DMS 273 treated with DMSO at 0.1 percent for 48 hours (cell line): ENCODE results near the gene ANGPT4.

ENCODE experiments used
- DNase-seq: peaks from one replicate; lab custom pipeline; 2025; lab: John Stamatoyannopoulos, UW

Gene ANGPT4

DNA sequence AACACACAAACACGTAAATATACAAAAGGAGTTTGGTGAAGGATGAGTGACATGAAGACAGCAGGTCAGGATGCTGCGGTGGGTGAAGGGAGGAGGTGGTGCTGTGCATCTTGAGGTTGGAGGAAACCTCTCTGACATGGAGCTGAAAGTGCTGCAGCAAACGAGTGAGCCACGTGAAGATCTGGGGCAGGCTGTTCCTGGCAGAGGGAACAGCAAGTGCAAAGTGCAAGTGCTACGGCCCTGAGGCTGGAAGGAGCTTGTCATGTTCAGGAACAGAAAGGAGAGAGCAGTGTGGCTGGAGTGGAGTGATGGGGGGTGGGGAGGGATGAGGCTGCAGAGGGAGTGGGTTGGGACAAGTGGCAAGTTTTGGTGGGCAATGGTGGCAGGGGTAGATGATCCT is 24.8 kb upstream of the ANGPT4 start:
- DNase-seq: no peak

DNA sequence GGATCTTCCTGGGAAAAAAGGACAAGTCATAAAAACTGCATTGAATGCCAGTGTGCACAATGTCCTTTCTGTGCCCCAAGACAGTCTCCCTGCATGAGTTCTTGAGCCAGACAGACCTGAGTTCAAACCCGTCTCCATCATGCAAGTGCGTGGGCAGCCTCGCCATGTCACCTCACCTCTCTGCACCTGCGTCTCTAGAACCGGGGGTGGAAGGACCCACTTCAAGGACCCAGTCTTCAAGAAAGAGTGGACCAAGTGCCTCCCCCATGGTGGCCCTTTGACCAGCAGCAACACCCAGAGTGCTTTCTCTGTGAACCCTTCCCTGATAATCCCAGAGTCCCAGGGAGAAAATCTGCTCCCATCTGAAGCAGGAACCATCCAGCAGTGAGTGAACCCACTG is 23.5 kb upstream of the ANGPT4 start:
- no peak for DNase-seq

DNA sequence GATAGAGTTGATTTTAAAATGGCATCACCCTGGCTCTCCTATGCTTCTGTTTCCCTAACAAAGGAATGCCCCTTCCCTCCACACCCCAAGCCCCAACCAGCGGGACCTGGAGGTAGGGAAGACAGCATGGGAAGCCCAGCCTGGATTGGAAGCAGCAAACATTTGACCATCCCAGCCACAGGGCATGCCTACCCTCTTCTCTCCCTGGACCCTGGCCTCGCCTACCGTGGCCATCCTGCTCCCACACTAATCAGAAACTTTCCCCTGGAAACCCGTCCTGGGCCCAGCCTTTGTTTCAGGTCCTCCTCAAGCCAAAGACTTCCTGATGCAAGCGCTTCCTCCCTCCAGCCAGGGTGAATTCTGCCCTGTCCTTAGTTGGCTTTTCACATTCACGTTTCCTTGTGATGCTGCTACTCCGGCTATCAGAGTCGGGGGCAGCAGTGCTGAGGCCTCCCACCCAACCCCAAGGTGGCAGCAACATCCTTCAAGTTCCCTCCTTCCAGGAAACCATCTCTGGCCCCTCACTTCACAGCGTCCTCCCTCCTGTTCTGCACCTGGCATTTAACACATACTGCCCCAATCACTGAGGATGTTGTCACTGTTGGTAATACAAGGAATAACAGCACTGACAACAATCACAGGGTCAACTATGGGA is 18.2 kb upstream of the ANGPT4 start:
- no peak for DNase-seq

DNA sequence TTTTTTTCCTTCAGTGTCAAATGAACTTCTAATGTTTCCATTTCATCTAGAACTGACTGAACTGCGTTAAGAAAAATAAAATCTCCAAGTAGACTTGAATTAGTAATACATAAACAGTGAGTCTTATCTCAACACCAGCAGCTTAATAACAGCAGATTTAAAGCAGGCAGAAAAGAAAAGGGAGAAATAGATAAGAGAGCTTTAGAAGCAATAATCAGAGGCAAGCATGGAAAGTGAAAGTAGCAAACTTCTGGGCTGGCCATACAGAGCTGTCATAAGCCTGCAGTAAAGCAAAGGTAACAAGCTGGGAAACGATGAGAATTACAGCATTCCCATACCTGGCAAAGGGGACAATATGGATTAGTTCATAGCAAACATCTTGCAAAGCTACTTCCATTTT is 16.9 kb upstream of the ANGPT4 start:
- DNase-seq: no peak

DNA sequence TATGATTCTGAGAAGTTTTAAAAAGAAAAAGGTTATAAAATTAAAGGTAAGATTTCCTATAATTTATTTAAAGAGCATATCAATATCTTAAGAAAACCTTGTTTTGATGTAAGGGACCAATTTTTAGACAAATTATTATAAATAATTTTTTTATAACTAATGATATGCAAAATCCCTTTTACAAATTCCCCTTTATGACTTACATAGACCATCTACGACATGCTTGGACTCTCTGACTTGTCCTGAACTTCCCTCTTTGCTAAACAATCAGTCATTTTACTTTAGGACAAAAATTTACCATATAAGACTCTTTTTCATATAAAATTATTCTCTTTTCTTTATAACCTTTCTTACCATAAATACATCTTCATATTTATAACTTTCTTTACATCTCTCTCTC is 15.3 kb upstream of the ANGPT4 start:
- no peak for DNase-seq

DNA sequence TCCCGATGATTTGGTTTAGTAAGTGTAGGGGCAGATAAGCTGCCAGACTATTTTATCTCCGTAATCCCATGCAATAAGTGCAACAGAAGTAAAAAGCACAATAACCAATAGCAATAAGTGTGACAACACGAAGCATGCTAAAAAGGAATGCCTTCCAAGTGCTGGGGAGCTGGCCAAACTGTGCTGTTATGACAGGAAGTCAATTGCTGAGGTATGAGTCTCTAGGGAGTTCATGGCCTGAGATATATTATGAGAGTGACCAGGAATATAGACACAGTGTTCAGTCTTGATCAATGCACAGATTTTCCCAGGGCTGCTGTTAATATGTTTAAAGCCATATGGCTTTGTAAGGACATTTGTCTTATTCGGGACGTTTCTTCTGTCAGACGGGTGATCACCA is 10.5 kb upstream of the ANGPT4 start:
- DNase-seq: no peak

DNA sequence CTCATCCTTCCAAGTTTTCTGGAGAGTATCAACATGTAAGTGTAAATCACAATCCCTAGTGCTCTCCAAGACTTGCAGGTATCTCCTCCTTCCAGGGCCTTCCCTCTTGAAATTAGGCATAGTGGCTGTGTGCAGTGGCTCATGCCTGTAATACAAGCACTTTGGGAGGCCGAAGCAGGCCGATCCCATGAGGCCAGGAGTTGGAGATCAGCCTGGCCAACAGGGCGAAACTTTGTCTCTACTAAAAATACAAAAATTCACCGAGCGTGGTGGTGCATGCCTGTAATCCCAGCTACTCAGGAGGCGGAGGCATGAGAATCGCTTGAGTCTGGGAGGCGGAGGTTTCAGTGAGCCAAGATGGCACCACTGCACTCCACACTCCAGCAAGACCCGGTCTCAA is 9.4 kb upstream of the ANGPT4 start:
- DNase-seq: no peak

DNA sequence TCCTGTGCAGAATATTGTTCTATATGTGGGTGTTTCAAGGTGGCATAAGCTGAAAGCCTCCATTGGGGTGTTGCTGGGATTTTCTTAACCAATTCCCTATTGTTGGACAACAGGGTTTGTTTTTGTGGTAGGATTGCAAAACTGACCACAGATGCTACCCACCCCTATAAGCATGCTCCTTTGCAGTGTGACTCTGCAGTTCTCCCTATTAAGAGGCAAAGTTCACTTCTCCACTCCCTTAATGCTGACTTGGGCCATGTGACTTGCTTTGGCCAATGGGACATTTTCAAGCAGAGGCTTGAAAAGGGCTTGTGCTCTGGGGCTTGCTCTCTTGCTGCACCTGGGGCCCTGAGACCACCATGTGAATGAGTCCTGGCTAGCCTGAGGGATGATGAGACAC is 8.5 kb upstream of the ANGPT4 start:
- no peak for DNase-seq

DNA sequence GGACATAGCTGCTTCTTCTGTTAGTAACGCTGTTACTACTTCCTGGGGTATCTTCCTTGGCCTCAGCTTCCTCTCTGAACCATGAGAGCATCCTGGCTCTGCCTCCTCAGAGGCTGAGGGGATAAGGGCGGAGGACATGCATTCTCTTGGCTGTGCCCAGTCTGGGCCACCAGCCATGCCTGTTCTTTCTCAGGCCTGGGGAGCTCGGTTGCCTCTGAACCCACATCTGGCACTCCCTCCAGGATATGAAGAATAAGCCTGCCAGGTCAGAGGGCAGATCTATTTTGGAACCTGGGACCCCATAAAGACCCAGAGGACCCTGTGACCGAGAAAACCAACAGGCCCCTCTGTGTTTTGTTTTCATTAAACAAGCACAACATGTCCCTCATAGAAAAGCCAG is 6.6 kb upstream of the ANGPT4 start:
- DNase-seq: no peak

DNA sequence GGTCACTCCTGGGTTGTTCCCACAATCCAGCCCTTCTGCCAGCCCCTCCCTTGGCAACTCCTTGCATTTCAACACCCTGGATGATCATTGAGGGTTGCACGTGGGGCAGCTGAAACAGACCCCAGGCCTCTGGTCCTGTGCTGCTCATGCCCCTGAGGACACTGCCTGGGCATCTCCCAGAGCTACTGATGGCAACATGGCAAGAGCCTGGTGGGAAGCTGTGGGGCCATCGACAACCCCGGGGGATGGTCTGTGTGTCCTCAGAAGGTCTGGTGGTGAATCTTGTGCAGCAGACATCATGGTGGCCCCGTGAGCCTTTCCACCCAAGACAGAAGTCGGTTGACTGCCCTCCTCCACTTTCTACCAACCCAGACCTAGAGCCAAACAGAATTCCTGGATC is 4.9 kb upstream of the ANGPT4 start:
- DNase-seq: no peak

DNA sequence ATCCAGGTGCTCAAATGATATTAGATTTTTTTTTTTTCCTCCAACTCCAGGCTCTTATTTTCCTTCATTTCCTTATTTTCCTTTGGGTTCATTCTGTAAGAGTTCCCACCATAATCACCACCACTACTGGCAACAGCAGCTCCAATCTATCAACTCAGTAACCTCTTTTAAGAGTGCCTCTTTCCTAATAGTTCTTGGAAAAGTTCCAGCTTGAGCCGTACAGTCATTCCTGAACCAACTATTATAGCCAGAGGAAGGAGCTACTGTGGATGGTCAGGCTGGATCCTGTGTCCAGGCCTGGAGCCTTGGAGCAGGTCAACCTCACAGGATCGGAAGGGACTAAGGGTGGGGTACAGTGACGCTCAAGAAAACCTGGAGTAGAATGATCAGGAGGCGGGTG is 4.2 kb upstream of the ANGPT4 start:
- no peak for DNase-seq

DNA sequence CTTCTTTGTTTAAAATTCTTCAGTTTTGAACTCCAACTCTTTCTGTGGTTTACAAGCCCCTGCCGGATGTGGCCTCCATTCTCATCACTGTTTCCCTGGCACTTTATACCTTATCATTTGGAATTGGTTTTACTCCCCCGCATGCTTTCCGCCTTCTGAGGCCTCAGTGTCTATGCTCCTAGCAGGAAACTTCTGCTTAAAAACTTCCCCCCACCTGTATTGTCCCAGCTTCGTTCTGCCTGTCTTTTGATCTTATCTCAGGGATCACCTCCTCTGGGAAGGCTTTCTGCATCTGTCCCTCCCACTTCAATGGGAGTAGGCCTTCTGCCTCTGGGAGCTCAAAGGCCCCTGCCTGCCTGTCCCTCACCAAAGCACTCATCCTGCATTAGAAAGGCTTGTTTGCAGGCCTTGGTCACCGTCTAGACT is 3.4 kb upstream of the ANGPT4 start:
- DNase-seq: no peak

DNA sequence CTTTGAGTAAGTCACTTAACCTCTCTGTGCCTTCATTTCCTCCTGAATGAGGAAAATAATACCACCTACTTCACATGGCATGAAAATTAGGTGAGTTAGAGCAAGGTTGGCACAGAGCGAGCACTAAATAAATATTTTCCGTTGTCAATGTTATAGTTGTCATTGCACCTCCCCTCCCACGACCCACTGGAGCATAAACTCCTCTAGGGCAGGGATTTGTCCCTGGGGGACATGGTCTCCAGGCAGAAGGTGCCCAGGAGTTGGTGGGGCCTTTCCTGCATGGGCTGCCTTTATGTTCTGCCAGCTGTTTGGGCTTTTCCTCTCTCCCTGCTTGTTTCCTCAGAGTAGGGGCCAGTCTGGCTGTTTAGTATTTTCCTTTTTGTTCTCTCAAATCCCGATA is 1.3 kb upstream of the ANGPT4 start:
- DNase-seq: no peak

DNA sequence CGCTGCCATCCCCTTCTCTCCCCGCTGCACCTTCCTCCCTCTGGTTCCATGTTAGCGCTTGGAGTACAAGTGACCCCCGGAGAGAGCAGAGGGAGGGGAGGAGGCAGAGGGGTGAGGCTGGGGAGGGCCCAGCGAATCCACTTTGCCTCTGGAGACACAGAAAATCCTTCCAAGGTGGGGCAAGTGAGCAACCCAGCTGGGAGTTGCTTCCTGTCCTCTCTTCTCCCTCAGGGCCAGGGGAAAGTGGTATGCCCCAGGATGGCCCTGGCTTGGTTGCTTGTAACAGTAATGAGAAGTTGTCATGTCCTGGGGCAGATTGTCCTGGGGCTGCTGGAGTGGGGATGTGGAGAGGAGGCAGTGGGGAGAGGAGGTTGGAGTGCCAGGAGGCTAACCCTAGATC is 691 bp upstream of the ANGPT4 start:
- DNase-seq: no peak

DNA sequence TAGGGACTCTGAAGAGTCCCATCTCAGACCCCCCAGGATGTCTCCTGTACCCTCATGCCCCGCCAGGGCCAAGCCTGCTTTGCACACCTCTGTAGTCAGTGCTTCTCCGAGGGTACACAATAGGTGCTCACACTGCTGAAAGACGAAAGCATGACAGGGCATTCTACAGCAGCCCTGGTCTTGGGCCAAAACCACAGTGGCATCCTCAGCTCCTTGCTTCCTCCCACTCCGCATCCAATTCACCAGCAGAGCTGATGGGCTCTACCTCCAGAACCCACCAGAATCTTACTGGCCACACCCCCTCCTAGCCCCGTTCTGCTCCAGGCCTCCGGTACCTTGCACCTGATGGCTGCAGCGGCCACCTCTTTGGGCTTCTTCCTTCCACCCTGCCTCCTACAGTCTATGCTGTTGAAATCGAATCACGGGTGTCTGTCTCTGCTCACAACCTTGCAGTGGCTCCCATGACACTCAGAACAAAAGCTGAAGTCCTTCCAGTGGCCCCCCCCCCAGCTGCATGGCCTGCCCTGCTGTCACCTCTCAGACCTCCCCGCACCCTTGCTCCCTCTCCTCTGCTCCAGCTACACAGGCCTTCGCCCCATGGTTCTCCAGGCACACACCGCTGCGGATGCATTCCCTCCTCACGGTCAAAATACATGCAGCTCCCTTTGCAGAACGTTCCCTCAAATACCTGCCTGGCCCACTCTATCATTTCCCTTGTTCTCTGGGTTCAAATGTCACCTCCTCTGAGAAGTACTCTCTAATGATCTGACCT is 1.2 kb downstream of the ANGPT4 start:
- DNase-seq: no peak

DNA sequence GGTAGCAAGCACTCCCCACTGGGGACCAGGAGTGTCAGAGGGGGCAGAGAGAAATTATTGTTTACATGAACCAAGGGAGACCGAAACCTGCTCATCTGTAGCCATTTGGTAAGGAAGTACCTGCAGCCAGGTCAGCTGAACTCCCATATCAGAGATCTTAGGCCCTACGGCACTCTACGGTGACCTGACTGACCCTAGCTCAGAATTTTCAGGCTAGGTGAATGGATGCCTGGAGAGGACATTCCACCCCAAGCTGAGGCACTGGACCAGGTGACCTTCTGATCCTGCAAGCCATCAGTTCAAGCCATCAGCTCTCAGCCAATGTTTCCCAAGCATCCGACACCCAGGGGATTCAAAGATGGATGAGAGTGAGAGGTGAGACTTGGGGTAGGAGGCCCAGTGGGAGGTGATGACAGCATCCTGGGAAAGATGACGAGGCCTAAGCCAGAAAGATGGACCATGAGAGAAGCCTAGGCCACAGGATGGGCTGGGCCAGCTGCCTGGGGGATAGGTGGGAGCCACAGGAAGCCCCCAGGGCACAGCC is 2.8 kb downstream of the ANGPT4 start:
- no peak for DNase-seq

DNA sequence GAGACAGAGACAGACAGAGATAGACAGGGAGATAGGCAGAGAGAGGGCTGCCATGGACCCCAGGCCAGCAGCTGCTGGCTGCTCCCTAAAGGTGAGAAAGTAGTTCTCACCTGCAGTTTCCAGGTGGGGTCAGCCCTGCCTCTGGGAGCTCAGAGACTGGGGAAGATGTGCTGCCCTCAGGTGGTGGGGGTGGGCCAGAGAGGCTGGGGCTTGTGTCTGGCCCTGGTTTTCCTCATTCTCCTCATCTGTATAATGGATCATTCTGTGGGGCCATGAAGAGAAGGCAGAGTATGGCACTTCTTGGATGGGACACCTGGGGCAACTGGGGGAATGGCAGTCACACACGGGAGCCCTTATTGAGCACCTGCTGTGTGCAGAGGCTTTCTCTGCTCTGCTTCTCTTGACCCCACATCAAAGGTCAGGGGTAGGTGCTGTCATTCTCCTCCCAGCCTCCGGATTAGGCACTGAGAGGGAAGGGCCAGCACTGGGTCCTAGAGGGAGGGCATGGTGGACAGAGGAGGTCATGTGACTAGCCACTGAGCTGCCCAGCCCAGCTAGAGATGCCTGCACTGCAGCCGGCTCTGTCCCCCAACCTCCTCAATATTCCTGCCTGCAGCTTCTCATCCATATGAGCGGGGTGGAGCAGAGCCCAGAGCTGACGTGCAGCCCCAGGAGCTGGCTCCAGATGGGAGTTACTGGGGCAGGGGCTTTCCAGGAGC is 4.1 kb downstream of the ANGPT4 start:
- DNase-seq: no peak

DNA sequence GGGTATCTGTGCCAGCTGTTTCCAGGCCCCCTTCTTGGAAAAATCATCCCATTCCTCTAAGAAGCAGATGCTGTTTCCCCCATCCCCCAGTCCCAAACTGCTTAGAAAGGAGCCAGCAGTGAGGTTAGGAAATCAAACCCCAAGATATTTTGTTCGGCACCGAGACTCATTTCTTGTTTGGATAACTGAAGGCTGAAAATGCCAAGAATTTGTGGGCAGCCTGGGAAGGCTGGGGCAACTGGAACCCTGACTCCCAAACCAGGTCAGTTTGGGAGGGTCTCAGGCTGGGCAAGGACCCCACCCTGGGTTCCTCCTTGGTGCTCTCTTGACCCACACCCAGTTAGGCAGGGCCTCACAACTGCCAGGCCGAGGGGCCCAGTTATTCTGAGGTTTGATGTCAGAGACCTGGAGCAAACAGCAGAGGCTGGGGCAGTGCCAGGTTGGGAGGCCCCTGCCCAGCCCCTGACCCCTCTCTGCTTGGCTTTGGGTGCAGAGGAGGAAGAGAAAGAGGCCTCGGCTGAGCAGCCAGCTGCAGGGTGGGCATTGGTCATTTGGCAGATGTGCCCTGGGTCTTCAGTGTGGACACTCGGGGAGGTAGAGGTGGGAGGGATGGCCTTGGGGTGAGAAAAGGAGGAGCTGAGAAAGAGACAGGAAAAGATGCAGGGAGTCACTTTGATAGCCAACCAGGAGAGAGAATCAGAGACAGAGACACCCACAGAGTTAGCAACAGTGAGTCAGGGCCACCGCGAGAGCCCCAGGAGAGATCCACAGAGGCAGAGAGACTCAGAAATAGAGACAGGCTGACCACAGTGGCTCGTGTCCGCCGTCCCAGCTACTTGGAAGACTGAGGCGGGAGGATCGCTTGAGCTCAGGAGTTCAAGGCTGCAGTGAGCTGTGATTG is 5.0 kb downstream of the ANGPT4 start:
- no peak for DNase-seq

DNA sequence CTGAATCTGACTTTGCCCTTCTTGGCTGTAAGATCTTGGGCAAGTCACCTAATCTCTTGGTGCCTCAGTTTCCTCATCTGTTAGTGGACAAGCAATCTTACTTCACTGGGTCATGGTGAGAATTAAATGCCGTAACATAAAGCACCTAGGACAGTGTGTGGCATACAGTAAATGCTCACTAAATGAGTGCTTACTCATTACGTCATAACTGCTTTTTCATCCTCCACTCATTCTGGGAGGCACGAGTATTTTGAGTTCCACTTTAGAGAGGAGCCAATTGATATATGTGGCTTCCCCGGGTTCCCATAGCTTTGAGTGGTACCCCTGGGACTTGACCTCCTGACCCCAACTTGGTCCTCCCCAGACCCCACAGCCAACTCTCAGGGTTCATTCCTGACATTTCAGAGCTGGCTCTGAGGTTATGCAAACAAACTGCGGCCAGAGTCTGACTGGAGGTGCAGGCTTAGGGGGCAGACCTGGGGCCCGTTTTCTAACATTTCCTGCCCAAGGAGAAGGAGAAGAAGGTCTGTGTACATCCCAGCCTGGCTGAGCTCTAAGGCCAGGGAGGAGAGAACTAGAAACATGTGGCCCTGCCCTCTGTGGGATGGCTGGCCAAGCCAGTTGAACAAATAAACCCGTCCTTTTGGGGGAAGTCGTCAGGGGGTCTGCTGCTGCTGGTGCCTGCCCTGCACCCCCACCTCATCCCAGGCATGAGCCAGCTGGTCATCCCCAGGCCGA is 5.8 kb downstream of the ANGPT4 start:
- no peak for DNase-seq

DNA sequence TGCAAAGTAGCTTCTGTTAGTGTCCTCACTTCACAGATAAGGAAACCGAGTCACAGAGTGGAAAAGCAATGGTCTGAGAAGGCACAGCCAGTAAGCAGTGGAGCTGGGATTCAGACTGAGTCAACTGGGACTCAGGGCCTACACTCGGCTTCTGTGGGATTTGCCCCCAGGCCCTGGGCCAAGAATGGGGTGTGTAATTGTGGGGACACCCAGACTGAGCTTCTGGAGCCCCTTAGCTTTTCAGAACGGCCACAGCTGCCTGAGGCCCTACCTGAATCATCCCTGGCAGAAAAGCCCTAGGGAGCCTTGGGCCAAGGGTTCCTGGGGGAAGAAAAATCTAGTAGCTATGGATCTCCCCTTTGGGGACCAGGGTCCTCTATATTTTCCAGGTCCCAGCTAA is 6.5 kb downstream of the ANGPT4 start:
- no peak for DNase-seq

DNA sequence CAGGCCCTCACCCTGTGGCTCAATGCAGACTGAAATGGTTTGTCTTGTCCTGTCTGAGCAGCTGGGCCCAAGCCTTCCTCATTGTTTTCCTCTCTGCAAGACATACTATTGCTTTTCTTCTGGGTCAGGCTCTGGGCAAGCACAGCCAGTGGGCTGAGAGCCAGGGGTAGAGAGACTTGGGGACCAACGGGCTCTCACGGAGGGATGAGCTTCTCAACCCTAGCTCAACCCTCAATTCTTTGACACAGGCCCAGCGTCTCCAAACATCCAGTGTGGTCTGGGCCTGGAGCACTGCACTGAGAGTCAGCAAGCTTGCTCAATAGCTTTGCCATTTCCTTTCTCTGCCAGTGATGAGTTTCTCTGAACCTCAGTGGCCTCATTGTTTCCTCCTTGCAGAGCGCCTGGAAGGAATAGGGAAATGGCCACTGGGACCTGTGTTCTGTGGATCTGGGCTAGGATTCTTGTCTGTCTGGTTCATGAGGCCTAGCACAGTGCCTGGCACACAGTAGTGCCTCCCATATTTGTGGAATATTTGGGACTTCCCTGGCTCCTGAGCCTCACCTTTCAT is 9.3 kb downstream of the ANGPT4 start:
- no peak for DNase-seq
